Measurements from ENCODE around the gene SCAP. TPM values are rescaled to one million over a fixed set of nuclear protein-coding genes. Genes with fewer than 3 reads are reported as not detected.

Gene SCAP
- total and polyA plus RNA-seq, 2 of the 4 experiments (the other 2 are of a cell fraction) = 25.3 to 34.6 TPM

- TF ChIP-seq, protein P1, sequence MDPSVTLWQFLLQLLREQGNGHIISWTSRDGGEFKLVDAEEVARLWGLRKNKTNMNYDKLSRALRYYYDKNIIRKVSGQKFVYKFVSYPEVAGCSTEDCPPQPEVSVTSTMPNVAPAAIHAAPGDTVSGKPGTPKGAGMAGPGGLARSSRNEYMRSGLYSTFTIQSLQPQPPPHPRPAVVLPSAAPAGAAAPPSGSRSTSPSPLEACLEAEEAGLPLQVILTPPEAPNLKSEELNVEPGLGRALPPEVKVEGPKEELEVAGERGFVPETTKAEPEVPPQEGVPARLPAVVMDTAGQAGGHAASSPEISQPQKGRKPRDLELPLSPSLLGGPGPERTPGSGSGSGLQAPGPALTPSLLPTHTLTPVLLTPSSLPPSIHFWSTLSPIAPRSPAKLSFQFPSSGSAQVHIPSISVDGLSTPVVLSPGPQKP (IDR thresholded peaks at IDR 0.05; ENCODE audit: borderline replicate concordance, low read depth, low read length) = no peak
- TF ChIP-seq NFE2L2 (IDR thresholded peaks at IDR 0.05; ENCODE audit: low read depth, low read length) = no peak
Measured at GRCh38 chr3:47421741-47422649, 53.7 kb downstream of the SCAP start (continued).

Measured in IMR-90 (cell line).